Right ventricle myocardium inferior (tissue), 1 donor: ENCODE results near the gene FAM124A. TPM values are rescaled to one million over a fixed set of nuclear protein-coding genes. Genes with fewer than 3 reads are reported as not detected.
A peak's percentile ranks its signal among the peaks of the same experiment; 100 is the strongest.

Source experiments
- ATAC-seq: fragments of 200-7000 bp; cut with Tn5 transposase; one replicate; pipeline ENCODE4 v1.9.1; 2020; ENCODE audit warnings: mild to moderate bottlenecking, moderate library complexity
- DNase-seq: peaks from one replicate; pipeline ENCODE4 v3.0.0; 2021; ENCODE audit errors: missing footprints
- intact Hi-C: fragments of 100-400 bp; cut with DNase I; formaldehyde crosslinking; loops from one replicate; pipeline ENCODE4 v1.11.0; 2022
- total RNA-seq: library from RNA; stranded (reverse); fragmentation: NEBNext Ultra II Directional; extraction: Animal tissue kit (Norgen Biotek cat#: 25700); gene quantifications from one replicate; pipeline ENCODE4 v1.2.1, GENCODE V29; 2021
- donor health status: DM: no; HTN: yes; CAD: no; lungs with severe emphysema.

FAM124A gene
- total RNA-seq, 1 donor from 2014 or later: 12.1 TPM

DNA sequence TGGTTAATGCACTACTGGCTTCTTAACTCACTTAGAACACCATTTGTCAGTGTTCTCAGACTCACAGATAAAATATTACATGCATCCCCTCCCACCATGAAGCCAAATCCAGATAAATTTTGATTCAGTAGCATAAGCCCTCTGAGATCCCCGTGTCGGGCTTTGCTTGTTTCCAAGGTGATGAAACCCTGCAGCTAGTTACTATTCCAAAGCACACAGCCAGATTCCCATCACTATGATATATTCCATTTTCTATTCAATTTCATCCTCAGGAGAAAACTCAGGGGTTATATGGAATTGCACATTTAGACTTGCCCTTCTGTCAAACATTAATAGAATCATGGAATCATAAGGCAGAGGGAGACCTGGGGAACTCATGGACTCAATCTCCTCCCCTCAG lies 9.4 kb upstream of the FAM124A start:
- intact Hi-C loops: no loop called here
- ATAC-seq: no peak
- no peak for DNase-seq

DNA sequence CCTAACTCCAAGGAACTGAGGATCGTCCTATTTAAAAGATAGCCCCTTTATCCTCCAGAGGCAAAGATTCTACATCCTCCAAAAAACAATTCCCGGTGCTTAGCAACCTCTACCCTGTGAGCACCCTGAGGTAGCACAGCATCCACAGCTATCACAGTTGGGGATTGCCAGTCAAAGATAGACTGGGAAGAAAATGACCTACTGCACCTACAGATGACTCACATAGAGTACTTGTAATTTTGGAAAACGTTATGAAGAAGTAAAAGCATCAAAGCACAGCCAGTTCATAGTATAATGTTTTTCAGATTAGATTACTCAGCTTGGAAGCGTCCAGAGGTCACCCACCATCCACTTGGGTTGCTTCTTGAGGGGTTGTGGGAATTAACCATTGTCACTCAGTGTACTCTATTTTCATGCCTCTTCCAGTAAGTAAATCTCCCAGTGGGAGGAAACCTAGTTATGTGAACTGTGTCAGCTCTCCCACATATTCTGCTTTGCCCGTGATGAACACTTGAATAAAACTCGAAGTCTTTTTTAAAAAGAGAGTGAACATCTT lies 8.9 kb upstream of the FAM124A start:
- no peak for ATAC-seq
- intact Hi-C loops: no loop called here

DNA sequence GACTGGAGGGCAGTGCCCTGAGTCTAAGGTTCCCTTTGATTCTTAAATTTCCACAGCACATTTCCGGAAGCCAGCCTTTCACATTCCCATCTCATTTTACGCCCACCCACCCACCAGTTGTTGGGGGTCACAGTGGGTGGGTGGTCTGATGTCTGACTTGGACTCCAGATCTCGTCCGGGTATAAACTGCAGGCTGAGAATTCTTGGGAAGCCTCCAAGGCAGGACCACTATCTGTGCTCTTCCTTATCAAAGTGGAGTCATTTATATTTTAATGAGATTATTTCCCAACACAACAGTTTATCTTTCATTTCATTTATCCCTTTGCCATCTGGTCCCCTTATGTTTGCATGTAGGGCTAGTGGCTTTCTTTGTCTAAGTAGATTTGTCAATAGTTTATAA lies 3.6 kb upstream of the FAM124A start:
- intact Hi-C loops: no loop called here
- ATAC-seq: no peak
- no peak for DNase-seq

More for the DNA sequence above, 8.9 kb upstream of the FAM124A start:
- DNase-seq: no peak

DNA sequence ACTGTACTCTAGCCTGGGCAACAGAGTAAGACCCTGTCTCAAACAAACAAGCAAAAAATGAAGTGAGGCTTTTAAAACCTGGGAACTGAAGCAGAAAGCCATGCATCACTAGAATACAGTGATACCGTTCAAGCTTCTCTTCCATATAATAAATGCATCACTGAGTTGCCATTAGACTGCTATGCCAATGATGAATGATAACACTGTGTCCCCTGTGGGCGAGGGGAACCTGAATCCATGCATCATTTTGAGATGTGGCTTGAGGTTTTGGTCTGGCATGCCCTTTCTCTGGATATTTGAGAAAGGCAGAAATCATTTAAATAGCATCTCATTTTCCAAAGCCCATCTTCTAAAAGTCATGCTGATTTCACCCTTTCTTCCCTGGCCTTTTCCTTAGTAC lies 1.5 kb upstream of the FAM124A start:
- intact Hi-C loops: loop anchor here (5.0 kb wide), 1 partner anchor 73 kb away; no protein-coding TSS in a partner anchor
- no peak for DNase-seq
- ATAC-seq: no peak

DNA sequence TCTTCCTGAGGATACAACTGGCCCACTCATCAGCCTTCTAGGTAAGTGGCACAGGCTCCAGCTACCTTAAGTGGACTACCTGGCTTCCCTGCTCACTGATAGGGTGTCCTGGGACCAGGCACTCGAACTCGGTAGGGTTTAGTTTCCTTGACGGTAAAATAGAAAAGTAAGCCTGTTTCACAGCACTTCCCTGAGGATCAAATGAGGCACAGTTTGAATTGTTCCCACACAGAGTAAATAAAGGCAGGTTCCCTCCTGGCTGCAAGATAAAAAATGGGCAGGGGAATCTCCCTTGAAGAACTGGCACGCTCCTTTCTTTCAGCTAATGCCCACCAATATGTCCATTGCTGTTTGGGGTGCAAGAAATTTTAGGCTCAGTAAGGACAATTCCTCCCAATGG lies 1.1 kb upstream of the FAM124A start:
- ATAC-seq (no peak), DNase-seq (no peak)
- intact Hi-C loops: loop anchor here (5.0 kb wide), 1 partner anchor 74 kb away; no protein-coding TSS in a partner anchor

GRCh38 chr13:51221674-51222036 lies 543 bp upstream of the FAM124A start:
- intact Hi-C loops: loop anchor here (1.0 to 5.0 kb wide), 3 partner anchors 61 to 74 kb away; no protein-coding TSS in a partner anchor
- ATAC-seq (no peak), DNase-seq (no peak)

DNA sequence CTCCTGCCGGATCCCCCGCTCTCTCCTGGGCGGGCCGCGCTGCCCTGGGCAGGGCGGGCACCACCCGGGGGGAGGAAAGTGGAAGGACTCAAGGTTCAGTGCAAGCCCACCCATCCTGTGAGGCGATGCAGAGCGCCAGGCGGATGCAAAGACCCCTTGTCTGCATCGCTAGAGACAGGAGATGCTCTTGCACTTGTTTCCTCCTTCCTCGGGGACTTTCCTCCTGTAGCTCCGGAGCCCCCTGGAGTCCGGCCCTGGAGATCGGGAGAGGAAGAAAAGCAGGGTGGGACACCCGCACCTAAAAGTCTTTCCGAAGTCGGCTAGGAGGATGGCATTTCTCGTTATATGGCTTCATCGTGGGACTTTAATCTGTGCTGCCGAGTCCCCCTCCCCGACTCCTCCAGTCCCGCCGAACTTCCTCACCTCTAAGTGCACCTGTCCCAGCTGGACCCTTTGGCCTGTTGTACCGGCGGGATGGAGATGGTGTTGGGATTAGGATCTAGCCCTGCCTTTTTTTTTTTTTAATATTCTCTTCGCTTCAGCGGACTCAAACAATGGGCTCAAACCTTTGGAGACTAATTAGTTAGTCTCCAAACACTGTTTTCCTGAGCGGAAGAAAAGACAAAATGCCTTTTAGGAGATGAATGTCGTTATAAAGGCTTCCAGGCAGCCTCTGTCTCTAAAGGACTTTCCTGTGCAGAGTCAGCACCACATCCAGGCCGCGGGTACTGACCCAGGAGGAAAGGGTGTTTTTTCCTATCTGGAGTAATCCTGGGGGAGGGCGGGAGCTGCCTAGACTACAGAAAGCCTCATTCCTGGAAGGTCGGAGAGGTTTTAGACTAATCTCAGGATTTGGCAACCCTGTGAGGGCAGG lies 725 bp downstream of the FAM124A start:
- DNase-seq (no peak), ATAC-seq (peak; percentile 19)
- intact Hi-C loops: loop anchor here (1.0 to 5.0 kb wide), 3 partner anchors 59 to 76 kb away; no protein-coding TSS in a partner anchor

DNA sequence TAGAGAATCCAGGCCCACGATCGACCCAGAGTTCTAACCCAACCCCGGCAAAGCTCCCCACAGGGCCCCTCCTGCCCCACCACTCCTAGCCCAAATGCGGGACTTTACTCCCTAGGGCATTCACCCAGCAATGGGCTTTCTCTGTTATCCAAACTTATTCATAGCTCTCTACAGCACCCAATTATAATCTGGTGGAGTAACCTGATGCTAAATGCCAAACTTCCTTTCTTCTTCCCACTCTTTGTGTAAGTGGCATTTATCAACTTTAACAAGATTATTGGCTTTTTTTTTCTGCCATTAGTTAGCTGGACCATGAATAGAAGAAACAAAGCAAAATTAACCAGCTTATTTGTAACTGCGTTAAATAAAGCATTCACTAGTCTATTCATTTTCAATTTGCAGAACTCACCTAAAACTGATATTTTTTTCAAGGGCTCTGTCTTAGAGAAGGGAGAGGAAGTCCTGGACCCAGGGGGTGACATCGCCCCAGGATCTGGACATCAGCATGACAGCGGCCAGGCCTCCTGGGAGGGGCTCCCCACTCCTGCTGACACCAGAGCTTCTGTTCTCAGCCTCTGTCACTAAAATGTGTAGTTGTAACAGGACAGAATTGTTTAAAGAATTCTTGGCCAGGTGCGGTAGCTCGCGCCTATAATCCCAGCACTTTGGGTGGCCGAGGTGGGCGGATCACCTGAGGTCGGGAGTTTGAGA lies 1.5 kb downstream of the FAM124A start:
- intact Hi-C loops: loop anchor here (5.0 kb wide), 1 partner anchor 76 kb away; no protein-coding TSS in a partner anchor
- ATAC-seq (peak; percentile 14), DNase-seq (no peak)

DNA sequence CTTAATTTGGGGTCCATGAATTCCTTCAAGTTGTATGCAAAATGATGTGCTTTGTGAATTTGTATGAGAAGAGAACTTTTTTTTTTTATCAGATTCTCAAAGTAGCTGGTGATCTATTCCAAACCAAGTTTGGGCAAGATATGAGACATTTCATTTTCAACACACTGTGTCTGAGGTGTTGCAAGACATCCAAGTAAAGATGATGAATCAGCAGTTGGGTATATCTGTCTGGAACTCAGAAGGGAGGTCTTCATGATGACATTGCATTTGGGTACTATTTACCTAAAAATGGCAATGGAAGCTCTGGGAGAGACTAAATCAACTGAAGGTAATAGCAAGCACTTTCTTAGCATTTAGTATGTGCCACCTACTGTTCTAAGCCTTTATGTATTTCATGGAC lies 2.8 kb downstream of the FAM124A start:
- intact Hi-C loops: no loop called here
- ATAC-seq: no peak
- no peak for DNase-seq

DNA sequence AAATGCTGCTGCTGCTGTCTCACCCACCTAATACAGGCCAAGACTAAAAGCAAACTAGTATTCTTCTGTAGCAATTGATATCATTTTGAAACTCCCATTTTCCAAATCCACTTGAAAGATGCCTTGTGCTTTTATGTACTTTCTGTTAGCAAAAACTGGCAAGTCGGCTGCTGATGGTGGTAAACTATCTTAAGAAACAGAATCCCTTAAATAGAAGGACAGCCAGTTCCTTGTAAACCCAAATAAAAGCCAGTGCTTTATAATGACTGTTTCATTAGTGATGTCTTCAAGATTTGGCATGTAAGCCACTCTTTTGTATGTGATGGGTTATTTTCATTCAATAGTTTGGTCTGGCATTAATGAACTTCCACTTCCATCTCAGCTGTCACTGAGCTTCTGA lies 5.2 kb downstream of the FAM124A start:
- ATAC-seq: no peak
- no peak for DNase-seq
- intact Hi-C loops: no loop called here

- ATAC-seq: no peak
These were observed 7.0 kb downstream of the FAM124A start for GRCh38 chr13:51229101-51229719.

GRCh38 chr13:51229731-51230130 lies 7.5 kb downstream of the FAM124A start:
- DNase-seq (no peak), ATAC-seq (no peak)
- intact Hi-C loops: no loop called here

More at GRCh38 chr13:51229101-51229719, 7.0 kb downstream of the FAM124A start:
- DNase-seq: no peak
- intact Hi-C loops: no loop called here

GRCh38 chr13:51230477-51231105 lies 8.4 kb downstream of the FAM124A start:
- intact Hi-C loops: no loop called here
- ATAC-seq: peak; percentile 87
- DNase-seq: no peak

GRCh38 chr13:51231456-51231855 lies 9.3 kb downstream of the FAM124A start:
- no peak for DNase-seq
- ATAC-seq: no peak
- intact Hi-C loops: no loop called here

- ATAC-seq (no peak), DNase-seq (no peak)
- intact Hi-C loops: no loop called here
These were observed 10.1 kb downstream of the FAM124A start for GRCh38 chr13:51232328-51232727.

GRCh38 chr13:51233117-51233826 lies 11.1 kb downstream of the FAM124A start:
- no peak for ATAC-seq
- no peak for DNase-seq
- intact Hi-C loops: no loop called here

GRCh38 chr13:51234676-51235075 lies 12.5 kb downstream of the FAM124A start:
- ATAC-seq (no peak), DNase-seq (no peak)
- intact Hi-C loops: no loop called here

DNA sequence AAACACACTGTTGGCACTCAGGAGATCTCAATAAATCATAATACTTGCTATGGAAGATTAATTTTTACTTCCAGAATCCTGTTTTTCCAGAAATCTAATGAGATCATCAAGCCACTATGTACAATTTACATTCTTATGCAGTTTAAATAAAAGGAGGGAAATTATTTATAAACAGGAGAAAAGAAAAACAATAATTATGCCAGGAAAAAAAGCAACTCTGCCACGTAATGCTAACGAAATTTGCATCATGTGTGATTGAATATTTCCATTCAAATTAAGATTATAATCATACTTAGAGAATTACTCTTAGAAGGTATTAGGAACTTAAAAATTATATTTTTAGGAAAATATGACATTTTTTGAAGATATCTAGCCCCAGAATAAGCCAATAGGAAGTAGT lies 13.0 kb downstream of the FAM124A start:
- ATAC-seq (no peak), DNase-seq (no peak)
- intact Hi-C loops: no loop called here
